ENCODE measurements around the gene NADSYN1. TPM values are rescaled to one million over a fixed set of nuclear protein-coding genes. Genes with fewer than 3 reads are reported as not detected.

NADSYN1 gene
- polyA plus RNA-seq, 1 experiment = 63.6 TPM

DNA sequence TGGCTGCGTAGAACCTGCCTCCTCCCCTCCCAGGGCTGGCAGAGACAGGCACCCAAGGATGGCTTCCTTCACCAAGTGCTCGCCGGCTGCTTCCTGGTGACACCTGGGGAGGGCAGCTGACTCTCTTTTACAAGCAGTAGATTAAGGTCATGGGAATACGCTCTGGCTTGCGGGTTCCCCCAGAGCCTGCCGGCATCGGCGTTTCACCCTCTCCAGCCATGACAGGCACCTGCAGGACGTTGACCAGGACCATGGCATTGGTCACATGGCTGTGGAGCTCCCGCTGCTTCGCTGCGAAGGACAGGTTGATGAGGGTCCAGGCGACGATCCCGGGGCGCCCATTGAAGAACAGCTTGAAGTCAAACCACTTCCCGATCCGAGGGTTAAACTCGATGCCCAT, 14.4 kb upstream of the NADSYN1 start:
- no peaks in the 10 kb centered on the region for H3K27me3 ChIP-seq (ENCODE audit: control insufficient read depth, insufficient read depth, low read length)
- peaks cover 20% of the 10 kb centered on the region for H3K36me3 ChIP-seq (ENCODE audit: control insufficient read depth, insufficient read depth, low read length)
- ChIA-PET POLR2A (no interaction called here), CTCF (interaction anchor here (0.7 kb wide), 1 partner anchor 46 kb away, joined by 3 read pairs; no protein-coding TSS in a partner anchor)
- DNase-seq (ENCODE audit: low read depth) = no peak
- no peak overlapping the region for H3K4me3 ChIP-seq (ENCODE audit: low read depth, low read length)
- TF ChIP-seq, protein P1, sequence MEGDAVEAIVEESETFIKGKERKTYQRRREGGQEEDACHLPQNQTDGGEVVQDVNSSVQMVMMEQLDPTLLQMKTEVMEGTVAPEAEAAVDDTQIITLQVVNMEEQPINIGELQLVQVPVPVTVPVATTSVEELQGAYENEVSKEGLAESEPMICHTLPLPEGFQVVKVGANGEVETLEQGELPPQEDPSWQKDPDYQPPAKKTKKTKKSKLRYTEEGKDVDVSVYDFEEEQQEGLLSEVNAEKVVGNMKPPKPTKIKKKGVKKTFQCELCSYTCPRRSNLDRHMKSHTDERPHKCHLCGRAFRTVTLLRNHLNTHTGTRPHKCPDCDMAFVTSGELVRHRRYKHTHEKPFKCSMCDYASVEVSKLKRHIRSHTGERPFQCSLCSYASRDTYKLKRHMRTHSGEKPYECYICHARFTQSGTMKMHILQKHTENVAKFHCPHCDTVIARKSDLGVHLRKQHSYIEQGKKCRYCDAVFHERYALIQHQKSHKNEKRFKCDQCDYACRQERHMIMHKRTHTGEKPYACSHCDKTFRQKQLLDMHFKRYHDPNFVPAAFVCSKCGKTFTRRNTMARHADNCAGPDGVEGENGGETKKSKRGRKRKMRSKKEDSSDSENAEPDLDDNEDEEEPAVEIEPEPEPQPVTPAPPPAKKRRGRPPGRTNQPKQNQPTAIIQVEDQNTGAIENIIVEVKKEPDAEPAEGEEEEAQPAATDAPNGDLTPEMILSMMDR (IDR thresholded peaks at IDR 0.05; ENCODE audit: insufficient read depth, low read depth, low read length) = no peak

DNA sequence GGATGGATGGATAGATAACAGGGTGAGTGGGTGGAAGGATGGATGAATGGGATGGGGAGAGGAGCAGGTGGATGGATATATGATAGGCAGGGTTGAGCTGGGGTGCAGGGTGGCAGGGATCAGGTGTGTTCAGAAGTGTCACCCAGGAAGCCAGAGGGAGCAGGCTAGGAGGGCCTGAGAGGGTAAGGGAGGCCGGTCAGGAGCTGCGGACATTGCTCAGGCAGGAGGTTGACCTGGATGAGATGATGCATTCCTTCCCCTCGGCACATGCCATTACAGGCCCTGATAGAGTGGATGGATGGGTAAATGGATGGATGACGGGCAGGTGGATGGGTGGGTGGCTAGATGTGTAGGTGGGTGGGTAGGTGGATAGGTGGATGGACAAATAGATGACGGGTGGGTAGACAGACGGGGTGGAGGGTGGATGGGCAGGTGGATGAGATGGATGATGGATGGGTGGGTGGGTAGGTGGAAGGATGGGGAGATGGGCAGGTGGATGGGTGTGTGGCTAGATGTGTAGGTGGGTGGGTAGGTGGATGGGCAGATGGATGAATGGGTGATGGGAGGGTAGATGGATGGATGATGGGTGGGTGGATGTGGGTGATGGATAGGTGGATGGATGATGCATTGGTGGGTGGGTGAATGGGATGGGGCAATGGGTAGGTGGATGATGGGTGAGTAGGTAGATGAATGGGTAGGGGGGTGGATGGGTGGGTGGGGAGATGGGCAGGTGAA, 12.8 kb upstream of the NADSYN1 start:
- no peak for DNase-seq (ENCODE audit: low read depth)
- Histone ChIP-seq H3K4me3 (ENCODE audit: low read depth, low read length) (no peak overlapping the region), H3K27me3 (ENCODE audit: control insufficient read depth, insufficient read depth, low read length) (no peaks in the 10 kb centered on the region), H3K36me3 (ENCODE audit: control insufficient read depth, insufficient read depth, low read length) (peaks cover 24% of the 10 kb centered on the region)
- ChIA-PET CTCF (interaction anchor here (1.2 kb wide), 1 partner anchor 8 kb away, joined by 3 read pairs; the partner anchor contains the start of gene DHCR7), POLR2A (no interaction called here)
- TF ChIP-seq, protein P1 (IDR thresholded peaks at IDR 0.05; ENCODE audit: insufficient read depth, low read depth, low read length) = no peak

DNA sequence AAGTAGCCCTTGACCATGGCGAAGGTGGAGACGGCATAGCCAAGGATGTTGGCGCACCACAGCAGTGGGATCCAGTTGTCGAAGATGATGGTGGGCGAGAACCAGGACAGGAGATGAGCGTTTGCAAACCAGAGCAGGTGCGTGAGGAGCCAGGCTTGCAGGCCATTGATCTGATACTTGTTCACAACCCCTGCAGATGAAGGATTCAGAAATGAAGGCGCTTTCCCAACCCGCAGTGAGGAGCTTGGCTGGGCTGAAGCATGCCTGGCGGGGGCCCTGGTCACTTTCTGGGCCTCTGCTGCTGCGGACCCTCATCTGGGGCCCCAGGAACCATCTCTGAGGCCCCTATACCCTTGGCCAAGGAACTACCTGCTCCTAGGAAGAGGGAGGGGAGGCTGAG, 11.8 kb upstream of the NADSYN1 start:
- Histone ChIP-seq H3K36me3 (ENCODE audit: control insufficient read depth, insufficient read depth, low read length) (peaks cover 22% of the 10 kb centered on the region), H3K4me3 (ENCODE audit: low read depth, low read length) (no peak overlapping the region), H3K27me3 (ENCODE audit: control insufficient read depth, insufficient read depth, low read length) (no peaks in the 10 kb centered on the region)
- POLR2A ChIA-PET = no interaction called here
- TF ChIP-seq, protein P1 (IDR thresholded peaks at IDR 0.05; ENCODE audit: insufficient read depth, low read depth, low read length) = no peak
- CTCF ChIA-PET = no interaction called here
- no peak for DNase-seq (ENCODE audit: low read depth)

DNA sequence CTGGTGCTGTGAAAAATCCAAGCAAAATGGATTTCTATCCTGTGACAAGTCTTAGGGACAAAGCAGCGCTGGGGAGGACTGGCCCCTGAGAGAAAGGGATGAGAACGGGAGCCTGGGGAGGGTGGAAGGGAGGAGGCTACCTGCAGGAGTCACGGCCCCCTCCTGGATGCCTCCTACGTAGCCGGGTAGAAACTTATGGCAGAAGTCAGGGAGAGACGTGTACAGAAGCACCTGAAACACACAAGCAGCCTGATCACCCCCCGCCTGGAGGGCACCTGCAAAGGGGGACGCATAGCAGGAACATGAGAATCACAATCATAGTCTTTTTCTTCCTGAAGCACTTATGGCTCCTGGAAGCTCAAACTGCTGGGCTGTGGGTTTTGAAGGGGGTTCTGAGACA, 10.9 kb upstream of the NADSYN1 start:
- H3K4me3 ChIP-seq (ENCODE audit: low read depth, low read length) = no peak overlapping the region
- DNase-seq (ENCODE audit: low read depth) = no peak
- CTCF ChIA-PET = no interaction called here
- H3K27me3 ChIP-seq (ENCODE audit: control insufficient read depth, insufficient read depth, low read length) = no peaks in the 10 kb centered on the region
- TF ChIP-seq, protein P1 (IDR thresholded peaks at IDR 0.05; ENCODE audit: insufficient read depth, low read depth, low read length) = no peak
- H3K36me3 ChIP-seq (ENCODE audit: control insufficient read depth, insufficient read depth, low read length) = peaks cover 22% of the 10 kb centered on the region
- POLR2A ChIA-PET = no interaction called here

DNA sequence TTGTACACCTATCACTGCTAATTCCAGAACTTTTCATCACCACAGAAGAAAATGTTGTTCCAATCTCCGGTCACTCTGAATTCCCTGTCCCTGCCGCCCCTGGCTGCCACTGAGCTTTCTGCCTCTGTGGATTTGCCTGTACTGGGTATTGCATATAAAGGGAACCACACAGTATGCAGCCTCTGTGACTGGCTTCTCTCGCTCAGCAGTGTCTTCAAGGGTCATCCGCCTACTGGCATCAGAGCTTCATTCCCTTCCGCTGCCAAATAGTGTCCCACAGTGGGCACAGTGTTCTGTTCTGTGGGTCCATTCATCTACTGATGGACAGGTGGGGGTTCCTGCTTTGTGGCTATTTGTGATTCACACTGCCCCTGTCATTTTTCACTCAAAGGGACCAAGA, 10.1 kb upstream of the NADSYN1 start:
- CTCF ChIA-PET = interaction anchor here (1.1 kb wide), 1 partner anchor 69 kb away, joined by 3 read pairs; no protein-coding TSS in a partner anchor
- H3K27me3 ChIP-seq (ENCODE audit: control insufficient read depth, insufficient read depth, low read length) = no peaks in the 10 kb centered on the region
- H3K4me3 ChIP-seq (ENCODE audit: low read depth, low read length) = no peak overlapping the region
- POLR2A ChIA-PET = no interaction called here
- no peak for DNase-seq (ENCODE audit: low read depth)
- H3K36me3 ChIP-seq (ENCODE audit: control insufficient read depth, insufficient read depth, low read length) = peaks cover 21% of the 10 kb centered on the region
- TF ChIP-seq, protein P1 (IDR thresholded peaks at IDR 0.05; ENCODE audit: insufficient read depth, low read depth, low read length) = no peak
